Measurements from ENCODE around the gene ADGRD2.

DNA sequence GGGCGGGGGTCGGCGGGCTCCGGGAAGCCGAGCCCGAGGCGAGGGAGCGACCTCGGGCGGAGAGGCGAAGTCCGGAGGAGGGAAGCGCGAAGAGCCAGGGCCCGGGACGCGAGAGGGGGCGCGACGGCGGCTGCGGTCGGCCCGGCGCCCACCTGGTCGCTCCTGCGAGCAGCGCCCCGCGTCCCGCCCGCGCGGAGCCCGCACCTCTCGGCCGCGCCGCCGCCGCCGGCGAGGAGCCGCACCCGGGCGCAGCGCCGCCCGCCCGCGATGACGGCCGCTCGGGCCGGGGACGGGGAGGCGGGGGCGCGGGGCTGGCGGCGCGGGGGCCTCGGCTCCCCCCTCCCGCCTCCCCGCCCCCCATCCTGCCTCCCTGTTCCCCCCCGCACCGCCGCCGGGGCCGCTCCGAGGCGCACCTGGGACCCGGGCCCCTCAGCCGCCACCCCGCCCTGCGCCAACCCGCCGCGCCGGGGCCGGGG, 54.3 kb downstream of the ADGRD2 start:
- TF ChIP-seq, protein P1, sequence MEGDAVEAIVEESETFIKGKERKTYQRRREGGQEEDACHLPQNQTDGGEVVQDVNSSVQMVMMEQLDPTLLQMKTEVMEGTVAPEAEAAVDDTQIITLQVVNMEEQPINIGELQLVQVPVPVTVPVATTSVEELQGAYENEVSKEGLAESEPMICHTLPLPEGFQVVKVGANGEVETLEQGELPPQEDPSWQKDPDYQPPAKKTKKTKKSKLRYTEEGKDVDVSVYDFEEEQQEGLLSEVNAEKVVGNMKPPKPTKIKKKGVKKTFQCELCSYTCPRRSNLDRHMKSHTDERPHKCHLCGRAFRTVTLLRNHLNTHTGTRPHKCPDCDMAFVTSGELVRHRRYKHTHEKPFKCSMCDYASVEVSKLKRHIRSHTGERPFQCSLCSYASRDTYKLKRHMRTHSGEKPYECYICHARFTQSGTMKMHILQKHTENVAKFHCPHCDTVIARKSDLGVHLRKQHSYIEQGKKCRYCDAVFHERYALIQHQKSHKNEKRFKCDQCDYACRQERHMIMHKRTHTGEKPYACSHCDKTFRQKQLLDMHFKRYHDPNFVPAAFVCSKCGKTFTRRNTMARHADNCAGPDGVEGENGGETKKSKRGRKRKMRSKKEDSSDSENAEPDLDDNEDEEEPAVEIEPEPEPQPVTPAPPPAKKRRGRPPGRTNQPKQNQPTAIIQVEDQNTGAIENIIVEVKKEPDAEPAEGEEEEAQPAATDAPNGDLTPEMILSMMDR (IDR thresholded peaks at IDR 0.05), result no peak
- TF ChIP-seq EP300 (IDR thresholded peaks at IDR 0.05) (no peak), POLR2AphosphoS5 (IDR thresholded peaks at IDR 0.05) (no peak)
